ENCODE data around the gene ITPRIPL1.

ITPRIPL1 gene

DNA sequence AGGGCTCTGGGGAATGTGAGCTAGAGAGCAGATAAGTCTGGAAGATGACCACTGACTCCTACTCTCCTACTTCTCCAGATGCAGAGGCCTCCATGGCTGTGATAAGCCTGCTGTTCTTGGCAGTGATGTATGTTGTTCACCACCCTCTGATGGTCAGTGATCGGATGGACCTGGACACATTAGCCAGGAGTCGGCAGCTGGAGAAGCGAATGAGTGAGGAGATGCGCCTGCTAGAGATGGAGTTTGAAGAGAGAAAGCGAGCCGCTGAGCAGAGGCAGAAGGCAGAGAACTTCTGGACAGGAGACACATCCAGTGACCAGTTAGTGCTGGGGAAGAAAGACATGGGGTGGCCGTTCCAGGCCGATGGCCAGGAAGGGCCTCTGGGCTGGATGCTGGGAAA, 1.4 kb downstream of the ITPRIPL1 start:
- DNase-seq: no peak
- in situ Hi-C loops (cut with HindIII; ENCODE audit: low pct_ligation_motif_present, low sequenced_read_pairs): no loop called here
- Histone ChIP-seq H3K27ac (no peak overlapping the region), H3K27me3 (replicated peaks) (no peaks in the 10 kb centered on the region), H3K36me3 (replicated peaks) (no peaks in the 10 kb centered on the region), H3K4me3 (ENCODE audit: low read depth, low read length) (no peak overlapping the region)
- TF ChIP-seq, protein P1, sequence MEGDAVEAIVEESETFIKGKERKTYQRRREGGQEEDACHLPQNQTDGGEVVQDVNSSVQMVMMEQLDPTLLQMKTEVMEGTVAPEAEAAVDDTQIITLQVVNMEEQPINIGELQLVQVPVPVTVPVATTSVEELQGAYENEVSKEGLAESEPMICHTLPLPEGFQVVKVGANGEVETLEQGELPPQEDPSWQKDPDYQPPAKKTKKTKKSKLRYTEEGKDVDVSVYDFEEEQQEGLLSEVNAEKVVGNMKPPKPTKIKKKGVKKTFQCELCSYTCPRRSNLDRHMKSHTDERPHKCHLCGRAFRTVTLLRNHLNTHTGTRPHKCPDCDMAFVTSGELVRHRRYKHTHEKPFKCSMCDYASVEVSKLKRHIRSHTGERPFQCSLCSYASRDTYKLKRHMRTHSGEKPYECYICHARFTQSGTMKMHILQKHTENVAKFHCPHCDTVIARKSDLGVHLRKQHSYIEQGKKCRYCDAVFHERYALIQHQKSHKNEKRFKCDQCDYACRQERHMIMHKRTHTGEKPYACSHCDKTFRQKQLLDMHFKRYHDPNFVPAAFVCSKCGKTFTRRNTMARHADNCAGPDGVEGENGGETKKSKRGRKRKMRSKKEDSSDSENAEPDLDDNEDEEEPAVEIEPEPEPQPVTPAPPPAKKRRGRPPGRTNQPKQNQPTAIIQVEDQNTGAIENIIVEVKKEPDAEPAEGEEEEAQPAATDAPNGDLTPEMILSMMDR (IDR thresholded peaks at IDR 0.05; ENCODE audit: low read depth, low read length, missing control alignments): no peak

DNA sequence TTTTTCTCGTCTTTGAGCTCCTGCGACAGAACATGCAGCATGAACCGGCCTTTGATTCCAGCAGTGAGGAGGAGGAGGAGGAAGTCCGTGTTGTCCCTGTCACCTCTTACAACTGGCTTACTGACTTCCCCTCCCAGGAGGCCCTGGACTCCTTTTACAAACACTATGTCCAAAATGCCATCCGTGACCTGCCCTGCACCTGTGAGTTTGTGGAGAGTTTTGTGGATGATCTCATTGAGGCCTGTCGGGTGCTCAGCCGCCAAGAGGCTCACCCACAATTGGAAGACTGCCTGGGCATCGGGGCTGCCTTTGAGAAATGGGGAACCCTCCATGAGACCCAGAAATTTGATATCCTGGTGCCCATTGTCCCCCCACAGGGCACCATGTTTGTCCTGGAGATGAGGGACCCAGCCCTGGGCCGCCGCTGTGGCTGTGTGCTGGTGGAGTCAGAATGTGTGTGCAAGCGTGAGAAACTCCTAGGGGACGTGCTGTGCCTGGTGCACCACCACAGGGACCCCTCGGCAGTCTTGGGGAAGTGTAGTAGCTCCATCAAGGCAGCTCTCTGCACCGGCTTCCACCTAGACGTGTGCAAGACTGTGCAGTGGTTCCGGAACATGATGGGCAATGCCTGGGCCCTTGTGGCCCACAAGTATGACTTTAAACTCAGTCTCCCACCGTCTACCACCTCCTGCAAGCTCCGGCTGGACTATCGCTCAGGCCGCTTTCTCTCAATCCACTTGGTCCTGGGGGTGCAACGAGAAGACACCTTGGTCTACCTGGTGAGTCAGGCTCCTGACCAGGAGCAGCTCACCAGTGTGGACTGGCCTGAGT, 2.1 kb downstream of the ITPRIPL1 start:
- no peak for DNase-seq
- H3K4me3 ChIP-seq (ENCODE audit: low read depth, low read length): no peak overlapping the region
- TF ChIP-seq, protein P1 (IDR thresholded peaks at IDR 0.05; ENCODE audit: low read depth, low read length, missing control alignments): no peak
- no peaks in the 10 kb centered on the region for H3K36me3 ChIP-seq (replicated peaks)
- H3K27me3 ChIP-seq (replicated peaks): no peaks in the 10 kb centered on the region
- H3K27ac ChIP-seq: no peak overlapping the region
- in situ Hi-C loops (cut with HindIII; ENCODE audit: low pct_ligation_motif_present, low sequenced_read_pairs): no loop called here

DNA sequence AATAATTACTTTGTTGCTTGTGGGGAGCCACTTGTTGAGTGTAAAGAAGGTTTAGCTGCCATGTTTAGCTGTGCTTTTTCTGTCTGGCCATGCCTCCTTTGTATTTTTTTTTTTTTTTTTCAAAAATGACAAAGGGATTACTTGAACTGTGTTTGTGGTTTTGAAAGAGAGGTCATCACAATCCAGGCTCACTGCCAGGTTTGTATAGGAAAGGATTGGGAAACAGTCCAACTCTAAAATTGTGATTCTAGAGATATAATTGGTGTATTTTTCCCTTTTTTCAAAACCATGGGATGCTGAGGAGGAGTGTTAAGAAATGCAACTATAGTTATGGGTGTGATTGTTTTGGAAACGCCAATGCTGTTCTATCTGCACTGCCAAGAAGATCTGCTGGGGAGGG, 4.3 kb downstream of the ITPRIPL1 start:
- in situ Hi-C loops (cut with HindIII; ENCODE audit: low pct_ligation_motif_present, low sequenced_read_pairs): no loop called here
- TF ChIP-seq, protein P1 (IDR thresholded peaks at IDR 0.05; ENCODE audit: low read depth, low read length, missing control alignments): no peak

DNA sequence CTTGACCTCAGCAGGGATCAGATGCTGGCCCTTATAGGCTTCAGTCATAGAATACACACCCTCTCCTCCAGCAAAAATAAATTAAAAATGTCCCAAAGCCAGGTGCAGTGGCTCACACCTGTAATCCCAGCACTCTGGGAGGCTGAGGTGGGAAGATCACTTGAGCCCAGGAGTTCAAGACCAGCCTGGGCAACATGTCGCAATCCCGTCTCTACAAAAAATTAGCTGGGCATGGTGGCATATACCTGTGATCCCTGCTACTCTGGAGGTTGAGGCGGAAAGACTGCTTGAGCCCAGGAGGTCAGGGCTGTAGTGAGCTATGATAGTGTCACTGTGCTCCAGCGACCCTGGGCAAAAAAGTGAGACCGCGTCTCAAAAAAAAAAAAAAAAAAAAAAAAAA, 4.8 kb downstream of the ITPRIPL1 start:
- no peak for DNase-seq
- H3K4me3 ChIP-seq (ENCODE audit: low read depth, low read length): no peak overlapping the region
- in situ Hi-C loops (cut with HindIII; ENCODE audit: low pct_ligation_motif_present, low sequenced_read_pairs): no loop called here
- H3K27me3 ChIP-seq (replicated peaks): no peaks in the 10 kb centered on the region
- no peaks in the 10 kb centered on the region for H3K36me3 ChIP-seq (replicated peaks)
- TF ChIP-seq, protein P1 (IDR thresholded peaks at IDR 0.05; ENCODE audit: low read depth, low read length, missing control alignments): no peak
- H3K27ac ChIP-seq: no peak overlapping the region

More for the DNA sequence above, 4.3 kb downstream of the ITPRIPL1 start:
- Histone ChIP-seq H3K27ac (no peak overlapping the region), H3K4me3 (ENCODE audit: low read depth, low read length) (no peak overlapping the region), H3K36me3 (replicated peaks) (no peaks in the 10 kb centered on the region), H3K27me3 (replicated peaks) (no peaks in the 10 kb centered on the region)
- DNase-seq: no peak

DNA sequence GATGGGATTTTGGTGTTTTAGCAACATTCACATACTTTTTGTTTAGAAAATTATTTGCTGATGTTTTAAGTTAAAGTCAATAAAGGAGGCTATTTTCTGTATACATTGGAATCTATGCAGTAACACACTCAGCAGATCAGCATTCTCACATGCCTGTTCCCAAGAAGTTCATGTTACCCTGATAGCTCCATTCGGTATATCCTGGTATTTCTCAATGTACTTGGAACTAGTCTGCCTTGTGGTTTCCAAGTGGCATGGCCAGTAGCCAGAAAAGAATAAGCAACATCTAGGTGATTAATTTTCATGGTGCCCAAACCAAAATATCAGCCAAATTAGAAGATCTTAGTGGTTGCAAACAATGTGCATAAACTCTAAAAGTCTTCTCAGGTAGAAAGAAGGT, 5.3 kb downstream of the ITPRIPL1 start:
- in situ Hi-C loops (cut with HindIII; ENCODE audit: low pct_ligation_motif_present, low sequenced_read_pairs): no loop called here
- Histone ChIP-seq H3K36me3 (replicated peaks) (no peaks in the 10 kb centered on the region), H3K27ac (no peak overlapping the region), H3K4me3 (ENCODE audit: low read depth, low read length) (no peak overlapping the region), H3K27me3 (replicated peaks) (no peaks in the 10 kb centered on the region)
- no peak for DNase-seq
- TF ChIP-seq, protein P1 (IDR thresholded peaks at IDR 0.05; ENCODE audit: low read depth, low read length, missing control alignments): no peak

DNA sequence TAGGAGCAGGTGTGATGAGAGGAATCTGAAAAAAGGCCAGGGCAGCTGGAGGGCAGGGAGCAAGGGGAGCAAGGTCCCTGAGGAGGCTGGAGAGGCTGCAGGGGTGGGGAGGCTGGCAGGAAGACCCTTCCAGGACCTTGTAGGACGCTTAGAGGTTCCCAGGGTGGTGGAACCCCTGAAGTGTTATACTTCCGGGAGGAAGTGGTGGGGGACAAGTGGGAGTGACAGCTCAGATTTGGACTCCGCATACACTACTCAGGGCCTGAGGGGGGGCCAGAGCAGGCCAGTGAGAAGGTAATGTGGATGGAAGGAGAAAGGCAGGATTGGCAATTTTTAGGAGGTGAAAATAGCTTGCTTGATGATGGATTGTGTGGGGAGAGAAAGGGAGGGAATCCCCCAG, 8.6 kb downstream of the ITPRIPL1 start:
- H3K36me3 ChIP-seq (replicated peaks): no peaks in the 10 kb centered on the region
- in situ Hi-C loops (cut with HindIII; ENCODE audit: low pct_ligation_motif_present, low sequenced_read_pairs): no loop called here
- no peaks in the 10 kb centered on the region for H3K27me3 ChIP-seq (replicated peaks)
- H3K27ac ChIP-seq: no peak overlapping the region
- TF ChIP-seq, protein P1 (IDR thresholded peaks at IDR 0.05; ENCODE audit: low read depth, low read length, missing control alignments): no peak
- no peak for DNase-seq
- no peak overlapping the region for H3K4me3 ChIP-seq (ENCODE audit: low read depth, low read length)
